Measurements from ENCODE around the gene HDHD3.

The HDHD3 gene

DNA sequence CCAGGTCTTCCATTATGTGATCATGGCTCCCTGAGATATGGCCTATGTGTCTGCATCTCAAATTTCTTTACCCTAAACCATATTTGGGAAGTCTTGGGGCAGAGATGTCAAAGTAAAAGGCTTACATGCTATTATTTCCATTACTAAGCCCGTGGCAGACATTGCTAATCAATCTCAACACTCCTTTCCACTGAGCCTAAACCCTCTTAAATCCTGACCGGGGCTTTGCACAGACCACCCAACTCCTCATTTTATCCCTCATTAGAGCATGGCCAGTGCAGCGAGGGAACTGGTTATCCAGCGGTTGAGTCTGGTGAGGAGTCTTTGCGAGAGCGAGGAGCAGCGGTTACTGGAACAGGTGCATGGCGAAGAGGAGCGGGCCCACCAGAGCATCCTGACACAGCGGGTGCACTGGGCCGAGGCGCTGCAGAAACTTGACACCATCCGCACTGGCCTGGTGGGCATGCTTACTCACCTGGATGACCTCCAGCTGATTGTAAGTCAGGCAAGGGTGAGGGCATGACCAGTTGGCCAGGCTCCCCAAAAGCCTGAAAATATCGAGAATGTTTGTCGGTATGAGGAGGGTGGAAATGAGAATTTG lies 16.4 kb downstream of the HDHD3 start:
- H3K36me3 ChIP-seq (ENCODE audit: control insufficient read depth in 1 of 2, insufficient read depth in 2 of 2, low read length in 2 of 2): no peaks in the 10 kb centered on the region

GRCh38 chr9:113359385-113359784 lies 17.4 kb downstream of the HDHD3 start:
- Histone ChIP-seq H3K4me3 (ENCODE audit: low read depth, low read length) (no peak overlapping the region), H3K9ac (ENCODE audit: low read length) (no peak overlapping the region), H3K79me1 (ENCODE audit: low read length) (no peaks in the 10 kb centered on the region), H2BK120ac (ENCODE audit: insufficient read depth, low read length, poor library complexity) (no peak overlapping the region), H3K79me2 (ENCODE audit: control insufficient read depth, insufficient read depth, low read length, poor library complexity) (no peaks in the 10 kb centered on the region), H3K23ac (ENCODE audit: low read length) (no peak overlapping the region), H2BK5ac (ENCODE audit: low read depth, low read length, poor library complexity) (no peak overlapping the region), H4K12ac (ENCODE audit: low read depth, low read length) (no peak overlapping the region), H2AK5ac (ENCODE audit: low read length) (no peak overlapping the region), H3K4me2 (ENCODE audit: low read length) (no peak overlapping the region), H3K4ac (ENCODE audit: low read depth, low read length) (no peak overlapping the region), H2BK12ac (ENCODE audit: low read length) (no peak overlapping the region), H2AFZ (ENCODE audit: insufficient read depth, low read length, poor library complexity) (no peak overlapping the region), H3K18ac (ENCODE audit: low read length) (no peak overlapping the region), H4K8ac (ENCODE audit: low read depth, low read length) (no peak overlapping the region), H3K27me3 (ENCODE audit: insufficient read depth, low read length) (no peaks in the 10 kb centered on the region), H3K36me3 (ENCODE audit: control insufficient read depth in 1 of 2, insufficient read depth in 2 of 2, low read length in 2 of 2) (no peaks in the 10 kb centered on the region), H3K4me1 (ENCODE audit: control insufficient read depth in 1 of 2, insufficient read depth in 2 of 2, low read length in 2 of 2) (no peaks in the 10 kb centered on the region), H4K91ac (ENCODE audit: low read depth, low read length) (no peak overlapping the region), H3K9me3 (ENCODE audit: insufficient read depth, low read depth, low read length) (no peaks in the 10 kb centered on the region), H3K27ac (ENCODE audit: low read depth, low read length) (no peak overlapping the region), H3K14ac (ENCODE audit: low read length) (no peak overlapping the region)
- no peak for DNase-seq
- no CpG with 5 or more reads among the region's 1 CpG for WGBS (ENCODE audit: extremely low coverage, insufficient coverage, insufficient read length)

More for the DNA sequence above, 16.4 kb downstream of the HDHD3 start:
- Histone ChIP-seq H3K4me1 (ENCODE audit: control insufficient read depth in 1 of 2, insufficient read depth in 2 of 2, low read length in 2 of 2) (no peaks in the 10 kb centered on the region), H2BK12ac (ENCODE audit: low read length) (no peak overlapping the region), H4K8ac (ENCODE audit: low read depth, low read length) (no peak overlapping the region), H4K12ac (ENCODE audit: low read depth, low read length) (no peak overlapping the region), H3K27ac (ENCODE audit: low read depth, low read length) (no peak overlapping the region), H2AK5ac (ENCODE audit: low read length) (no peak overlapping the region), H4K91ac (ENCODE audit: low read depth, low read length) (no peak overlapping the region), H3K4ac (ENCODE audit: low read depth, low read length) (no peak overlapping the region), H2BK120ac (ENCODE audit: insufficient read depth, low read length, poor library complexity) (no peak overlapping the region), H3K18ac (ENCODE audit: low read length) (no peak overlapping the region), H2AFZ (ENCODE audit: insufficient read depth, low read length, poor library complexity) (no peak overlapping the region), H3K79me1 (ENCODE audit: low read length) (no peaks in the 10 kb centered on the region), H2BK5ac (ENCODE audit: low read depth, low read length, poor library complexity) (no peak overlapping the region), H3K79me2 (ENCODE audit: control insufficient read depth, insufficient read depth, low read length, poor library complexity) (no peaks in the 10 kb centered on the region), H3K9ac (ENCODE audit: low read length) (no peak overlapping the region), H3K27me3 (ENCODE audit: insufficient read depth, low read length) (no peaks in the 10 kb centered on the region), H3K9me3 (ENCODE audit: insufficient read depth, low read depth, low read length) (no peaks in the 10 kb centered on the region), H3K23ac (ENCODE audit: low read length) (no peak overlapping the region), H3K14ac (ENCODE audit: low read length) (no peak overlapping the region), H3K4me2 (ENCODE audit: low read length) (no peak overlapping the region), H3K4me3 (ENCODE audit: low read depth, low read length) (no peak overlapping the region)
- DNase-seq: no peak
- 100% methylated on average over 1 of the region's 15 CpGs for WGBS (ENCODE audit: extremely low coverage, insufficient coverage, insufficient read length)

GRCh38 chr9:113356686-113357292 lies 20.0 kb downstream of the HDHD3 start:
- no peaks in the 10 kb centered on the region for H3K27me3 ChIP-seq (ENCODE audit: insufficient read depth, low read length)
- no CpG with 5 or more reads among the region's 7 CpGs for WGBS (ENCODE audit: extremely low coverage, insufficient coverage, insufficient read length)
- no peak for DNase-seq
- H3K79me2 ChIP-seq (ENCODE audit: control insufficient read depth, insufficient read depth, low read length, poor library complexity): no peaks in the 10 kb centered on the region
- no peak overlapping the region for H3K18ac ChIP-seq (ENCODE audit: low read length)
- H3K79me1 ChIP-seq (ENCODE audit: low read length): no peaks in the 10 kb centered on the region
- H3K4me2 ChIP-seq (ENCODE audit: low read length): no peak overlapping the region
- no peak overlapping the region for H2AK5ac ChIP-seq (ENCODE audit: low read length)
- H3K27ac ChIP-seq (ENCODE audit: low read depth, low read length): no peak overlapping the region
- no peak overlapping the region for H4K8ac ChIP-seq (ENCODE audit: low read depth, low read length)
- H3K4me1 ChIP-seq (ENCODE audit: control insufficient read depth in 1 of 2, insufficient read depth in 2 of 2, low read length in 2 of 2): no peaks in the 10 kb centered on the region
- H3K9ac ChIP-seq (ENCODE audit: low read length): no peak overlapping the region
- no peak overlapping the region for H3K23ac ChIP-seq (ENCODE audit: low read length)
- no peak overlapping the region for H2AFZ ChIP-seq (ENCODE audit: insufficient read depth, low read length, poor library complexity)
- no peak overlapping the region for H2BK12ac ChIP-seq (ENCODE audit: low read length)
- H3K4me3 ChIP-seq (ENCODE audit: low read depth, low read length): no peak overlapping the region
- H2BK120ac ChIP-seq (ENCODE audit: insufficient read depth, low read length, poor library complexity): no peak overlapping the region
- no peak overlapping the region for H4K12ac ChIP-seq (ENCODE audit: low read depth, low read length)
- H4K91ac ChIP-seq (ENCODE audit: low read depth, low read length): no peak overlapping the region
- H3K9me3 ChIP-seq (ENCODE audit: insufficient read depth, low read depth, low read length): no peaks in the 10 kb centered on the region
- no peak overlapping the region for H3K14ac ChIP-seq (ENCODE audit: low read length)
- H3K36me3 ChIP-seq (ENCODE audit: control insufficient read depth in 1 of 2, insufficient read depth in 2 of 2, low read length in 2 of 2): no peaks in the 10 kb centered on the region
- no peak overlapping the region for H2BK5ac ChIP-seq (ENCODE audit: low read depth, low read length, poor library complexity)
- no peak overlapping the region for H3K4ac ChIP-seq (ENCODE audit: low read depth, low read length)

DNA sequence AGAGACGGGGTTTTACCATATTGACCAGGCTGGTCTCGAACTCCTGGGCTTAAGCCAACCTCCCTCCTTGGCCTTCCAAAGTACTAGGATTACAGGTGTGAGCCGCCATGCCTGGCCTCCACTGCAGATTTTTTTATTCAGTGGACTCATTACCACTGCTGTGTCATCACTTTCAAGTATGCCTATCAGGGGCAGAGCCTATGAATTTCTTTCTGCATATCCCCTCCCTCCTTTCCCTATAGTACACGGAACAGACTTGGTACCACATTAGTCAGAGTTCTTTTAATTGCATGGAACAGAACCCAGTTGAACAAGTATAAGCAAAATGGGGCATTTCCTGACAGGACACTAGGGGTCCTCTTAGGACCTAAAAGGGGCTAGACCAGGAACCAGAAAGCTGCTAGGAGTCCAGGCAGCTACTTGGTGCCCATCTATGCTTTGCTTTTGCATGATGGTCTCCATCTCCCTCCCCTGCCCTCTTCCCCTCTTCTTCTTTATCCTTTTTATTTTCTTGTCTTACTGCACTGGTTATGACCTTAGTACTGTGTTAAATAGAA lies 21.7 kb downstream of the HDHD3 start:
- no peak for DNase-seq
- Histone ChIP-seq H3K4ac (ENCODE audit: low read depth, low read length) (no peak overlapping the region), H3K14ac (ENCODE audit: low read length) (no peak overlapping the region), H3K27me3 (ENCODE audit: insufficient read depth, low read length) (peaks cover 3% of the 10 kb centered on the region), H2BK120ac (ENCODE audit: insufficient read depth, low read length, poor library complexity) (no peak overlapping the region), H2BK5ac (ENCODE audit: low read depth, low read length, poor library complexity) (no peak overlapping the region), H3K79me2 (ENCODE audit: control insufficient read depth, insufficient read depth, low read length, poor library complexity) (no peaks in the 10 kb centered on the region), H3K36me3 (ENCODE audit: control insufficient read depth in 1 of 2, insufficient read depth in 2 of 2, low read length in 2 of 2) (no peaks in the 10 kb centered on the region), H2BK12ac (ENCODE audit: low read length) (no peak overlapping the region), H3K27ac (ENCODE audit: low read depth, low read length) (no peak overlapping the region), H3K23ac (ENCODE audit: low read length) (no peak overlapping the region), H2AFZ (ENCODE audit: insufficient read depth, low read length, poor library complexity) (no peak overlapping the region), H2AK5ac (ENCODE audit: low read length) (no peak overlapping the region), H3K4me3 (ENCODE audit: low read depth, low read length) (no peak overlapping the region), H3K9me3 (ENCODE audit: insufficient read depth, low read depth, low read length) (no peaks in the 10 kb centered on the region), H4K8ac (ENCODE audit: low read depth, low read length) (no peak overlapping the region), H3K79me1 (ENCODE audit: low read length) (no peaks in the 10 kb centered on the region), H3K4me1 (ENCODE audit: control insufficient read depth in 1 of 2, insufficient read depth in 2 of 2, low read length in 2 of 2) (peaks cover 0 to under 1% of the 10 kb centered on the region in 2 experiments), H4K91ac (ENCODE audit: low read depth, low read length) (no peak overlapping the region), H3K18ac (ENCODE audit: low read length) (no peak overlapping the region), H4K12ac (ENCODE audit: low read depth, low read length) (no peak overlapping the region), H3K9ac (ENCODE audit: low read length) (no peak overlapping the region), H3K4me2 (ENCODE audit: low read length) (no peak overlapping the region)
- WGBS (ENCODE audit: extremely low coverage, insufficient coverage, insufficient read length): no CpG with 5 or more reads among the region's 4 CpGs

All from trophoblast cell (in vitro differentiated cells and primary cell).